HG02943 (cell line): ENCODE measurements around the gene ZNHIT1.

Source experiments
- ATAC-seq: cut with Tn5 transposase; IDR thresholded peaks from one replicate; pipeline ENCODE4 v1.9.1; 2021; ENCODE audit warnings: mild to moderate bottlenecking, low read depth, moderate library complexity; ENCODE audit not compliant: unreplicated experiment

The ZNHIT1 gene

GRCh38 chr7:101217388-101218235 lies at the start of gene ZNHIT1, which contains the start of gene PLOD3:
TSS of gene ZNHIT1 (plus strand) at chr7:101218165. CDS start at chr7:101218196, 31 bp downstream.
TSS of gene PLOD3 (minus strand) at chr7:101217581. CDS start at chr7:101217274, 307 bp downstream.
- peak; percentile 67 for ATAC-seq

- ATAC-seq = no peak
These were observed 49.4 kb upstream of the ZNHIT1 start for GRCh38 chr7:101168412-101169049.

GRCh38 chr7:101169110-101169837 lies 48.7 kb upstream of the ZNHIT1 start:
- ATAC-seq = no peak

GRCh38 chr7:101169838-101170551 lies 48.0 kb upstream of the ZNHIT1 start:
- no peak for ATAC-seq

GRCh38 chr7:101170617-101171441 lies 47.1 kb upstream of the ZNHIT1 start:
- no peak for ATAC-seq

DNA sequence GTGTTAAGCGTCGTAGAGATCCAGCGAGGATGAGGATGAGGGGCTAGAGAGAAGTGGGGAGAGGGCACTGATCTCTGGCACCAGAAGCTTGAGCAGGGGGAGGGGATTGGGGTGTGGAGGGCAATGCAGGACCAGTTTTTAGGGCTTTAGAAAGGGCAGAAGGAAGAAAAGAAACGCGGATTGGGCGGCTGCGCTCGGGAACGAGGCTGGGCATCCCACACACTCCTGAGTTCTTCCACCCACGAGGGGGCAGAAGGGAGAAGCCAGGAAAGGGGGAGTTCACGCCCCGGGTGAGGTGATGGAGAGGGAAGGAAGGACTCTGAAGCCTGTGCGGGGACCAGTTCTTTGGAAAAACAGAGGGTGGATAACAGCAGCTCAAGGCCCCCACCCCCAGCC lies 46.5 kb upstream of the ZNHIT1 start:
- no peak for ATAC-seq

GRCh38 chr7:101172005-101172853 lies 45.7 kb upstream of the ZNHIT1 start:
- no peak for ATAC-seq

DNA sequence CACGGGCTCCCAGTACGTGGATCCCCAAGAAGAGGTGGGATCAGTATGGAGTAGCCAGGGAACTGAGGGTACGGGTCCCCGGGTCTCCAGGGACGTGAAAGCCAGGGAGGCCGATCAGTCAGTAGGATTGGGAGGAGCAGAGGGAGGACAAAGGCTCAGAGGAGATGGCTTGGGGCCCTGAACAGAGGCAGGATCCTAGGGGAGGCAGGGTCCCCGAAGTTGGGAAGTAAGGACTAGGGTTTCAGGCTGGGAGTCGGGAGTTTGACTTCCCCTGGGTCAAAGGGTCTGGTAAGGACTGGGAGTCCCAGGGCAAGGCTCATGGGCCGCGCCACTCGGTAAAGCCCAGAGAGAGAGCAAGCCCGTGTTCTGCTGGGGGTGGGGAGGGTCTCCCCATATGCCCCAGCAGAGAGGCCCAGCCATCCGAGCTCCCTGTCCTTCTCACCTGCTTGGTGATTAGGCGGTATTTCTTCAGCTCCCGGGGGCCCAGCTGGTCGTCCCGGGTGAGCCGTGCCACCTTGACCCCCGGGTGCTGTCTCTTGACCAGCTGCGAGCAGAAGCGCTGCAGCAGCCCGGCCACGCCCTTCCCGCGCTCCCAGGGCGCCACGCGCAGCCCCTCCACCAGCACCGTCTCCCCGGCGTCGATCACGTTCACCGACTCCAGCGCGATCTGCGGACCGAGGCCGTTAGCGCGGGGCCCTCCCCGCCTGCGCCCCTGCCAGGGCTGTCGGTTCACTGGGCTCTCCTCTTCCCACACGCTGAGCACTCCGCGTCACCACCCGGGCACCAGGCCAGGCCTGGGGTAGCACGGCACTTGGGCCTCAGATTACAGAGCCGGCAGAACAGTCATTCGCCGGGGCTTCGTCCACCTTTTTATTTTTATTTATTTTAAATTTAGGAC lies 44.9 kb upstream of the ZNHIT1 start:
- ATAC-seq = no peak

DNA sequence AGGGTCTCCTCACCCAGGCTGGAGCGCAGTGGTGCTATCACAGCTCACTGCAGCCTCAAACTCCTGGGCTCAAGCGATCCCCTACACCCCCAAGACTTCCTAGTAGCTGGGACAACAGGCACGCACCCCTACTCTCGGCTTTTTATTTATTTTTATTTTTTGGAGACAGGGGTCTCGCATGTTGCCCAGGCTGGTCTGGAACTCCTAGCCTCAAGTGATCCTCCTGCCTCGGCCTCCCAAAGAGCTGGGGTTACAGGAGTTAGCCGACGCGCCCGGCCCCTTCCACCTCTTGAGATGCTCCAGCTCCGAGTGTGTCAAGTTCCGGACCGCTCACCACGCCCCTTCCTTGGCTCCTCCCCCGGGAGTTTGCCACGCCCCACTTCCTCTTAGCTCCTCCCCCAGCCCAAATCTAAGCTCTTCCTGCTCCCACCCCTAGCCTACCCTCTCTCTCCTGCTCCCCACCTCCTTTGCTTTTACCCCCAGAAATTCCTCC lies 44.2 kb upstream of the ZNHIT1 start:
- no peak for ATAC-seq

DNA sequence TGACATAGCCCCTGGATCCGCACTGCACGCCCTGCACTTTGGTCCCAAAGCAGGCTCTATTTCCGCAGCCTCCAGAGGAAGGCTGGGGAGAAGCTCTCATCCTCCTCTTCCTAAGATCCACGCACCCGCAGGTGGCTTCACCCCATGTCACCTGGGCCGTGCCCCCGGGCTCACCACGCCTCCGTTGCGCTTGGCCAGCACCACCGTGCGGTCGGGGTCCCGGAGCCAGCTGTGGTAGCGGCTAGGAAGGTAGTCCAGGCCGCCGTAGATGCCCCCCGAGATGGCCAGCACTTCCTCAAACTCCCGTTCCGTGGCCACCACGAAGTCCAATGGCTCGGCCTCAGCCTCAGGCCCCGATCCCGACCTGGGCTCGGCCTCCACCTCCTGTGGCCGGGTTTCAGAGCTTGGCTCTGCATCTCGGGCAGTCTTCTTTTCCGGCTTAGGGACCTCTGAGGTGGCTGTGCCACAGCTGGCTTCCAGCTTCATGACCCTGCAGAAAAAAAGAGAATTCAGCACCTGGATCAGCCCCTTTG lies 43.6 kb upstream of the ZNHIT1 start:
- ATAC-seq = no peak

DNA sequence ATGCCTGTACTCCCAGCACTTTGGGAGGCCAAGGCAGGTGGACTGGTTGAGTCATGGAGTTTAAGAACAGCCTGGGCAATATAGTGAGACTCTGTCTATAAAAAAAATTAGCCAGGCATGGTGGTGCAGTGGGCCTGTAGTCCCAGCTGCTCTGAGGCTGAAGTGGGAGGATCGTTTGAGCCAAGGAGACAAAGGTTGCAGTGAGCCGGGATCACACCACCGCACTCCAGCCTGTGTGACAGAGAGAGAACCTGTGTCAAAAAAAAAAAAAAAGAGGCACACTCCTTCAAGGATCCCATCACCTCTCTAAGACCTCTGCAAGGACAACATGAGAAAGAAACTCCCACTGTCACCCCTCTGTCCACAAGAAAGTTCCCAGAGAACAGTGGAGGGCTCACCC lies 42.3 kb upstream of the ZNHIT1 start:
- no peak for ATAC-seq

- no peak for ATAC-seq
These were observed 40.3 kb upstream of the ZNHIT1 start for GRCh38 chr7:101177644-101178043.

DNA sequence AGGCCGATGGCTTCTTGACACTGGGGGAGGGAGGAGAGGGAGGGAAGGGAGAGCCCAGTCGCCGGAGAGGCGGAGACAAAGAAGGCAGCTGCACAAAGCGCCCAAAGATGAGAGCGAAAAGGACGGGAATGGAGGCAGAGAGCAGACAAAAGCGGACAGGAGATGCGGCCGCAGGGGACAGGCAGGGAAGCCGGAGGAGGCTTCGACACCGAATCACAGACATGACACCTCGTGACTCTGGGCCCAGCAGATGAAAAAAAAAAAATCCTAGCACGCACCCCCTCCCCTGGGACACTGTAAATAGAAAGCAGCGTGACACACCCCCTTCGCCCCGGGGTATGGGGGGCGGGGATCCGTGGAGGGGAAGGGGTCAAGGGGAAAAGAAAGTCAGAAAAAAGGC lies 38.8 kb upstream of the ZNHIT1 start:
- ATAC-seq = no peak

DNA sequence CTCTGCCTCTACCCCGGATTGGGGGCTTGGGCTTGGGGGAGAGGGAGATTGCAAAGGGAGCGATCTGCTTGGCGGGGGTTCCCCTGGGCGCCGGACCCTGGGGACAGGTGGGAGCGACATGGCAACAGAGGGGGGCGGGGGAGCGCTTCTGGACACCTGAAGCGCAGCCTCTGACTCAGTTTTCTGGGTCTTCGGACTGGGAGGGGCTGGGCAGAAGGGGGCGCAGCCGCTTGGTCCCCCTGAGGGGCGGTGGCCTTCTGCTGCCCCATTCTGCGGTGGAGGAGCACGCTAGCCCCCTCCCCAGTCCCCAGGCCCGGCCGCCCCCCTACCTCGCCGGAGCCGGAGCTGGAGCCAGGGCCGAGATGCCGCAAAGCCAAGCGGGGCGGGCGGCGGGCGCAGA lies 38.3 kb upstream of the ZNHIT1 start:
- ATAC-seq = no peak

GRCh38 chr7:101180130-101180755 lies 37.7 kb upstream of the ZNHIT1 start, which contains the start of gene NAT16:
TSS of gene NAT16 (minus strand) at chr7:101180293. CDS start at chr7:101174807, 5,486 bp downstream.
- ATAC-seq = no peak

- ATAC-seq = no peak
These were observed 32.6 kb upstream of the ZNHIT1 start for GRCh38 chr7:101185258-101185839.
